B cell (primary cell): ENCODE measurements around the gene SATL1. TPM values are rescaled to one million over a fixed set of nuclear protein-coding genes. Genes with fewer than 3 reads are reported as not detected.

Source experiments
- ATAC-seq: fragments of 200-7000 bp; cut with Tn5 transposase; one replicate; pipeline ENCODE4 v1.10.0; 2021; ENCODE audit warnings: low read depth, mild to moderate bottlenecking, moderate number of reproducible peaks, moderate library complexity
- CTCF ChIA-PET: fragments of 350-600 bp; sonication (Branson Sonifier 250); formaldehyde crosslinking; loops from one replicate; lab custom pipeline; 2021; ENCODE audit warnings: antibody characterized with exemption, inconsistent platforms; lab: Charles Lee
- POLR2A ChIA-PET: fragments of 350-600 bp; sonication (Branson Sonifier 250); formaldehyde crosslinking; loops from one replicate; lab custom pipeline; 2021; ENCODE audit warnings: antibody characterized with exemption; lab: Charles Lee
- DNase-seq: peaks from one replicate; pipeline ENCODE4 v3.0.0; 2013
- H2AFZ ChIP-seq: 2 replicates; pipeline ENCODE4 v1.6.1; 2012; ENCODE audit warnings: mild to moderate bottlenecking, low read depth, low read length; ENCODE audit not compliant: insufficient read depth, poor library complexity, severe bottlenecking
- H3K27ac ChIP-seq, 2 donors: 1 replicate in 1 of 2; 2 replicates in 1 of 2; pipeline ENCODE4 v1.5.1; 2012 to 2013; ENCODE audit warnings: low read length in 2 of 2, mild to moderate bottlenecking in 2 of 2, moderate library complexity in 1 of 2
- H3K27me3 ChIP-seq, 4 experiments: fragments of 200-600 bp in 1 of 4; sonication (generic) in 1 of 4; replicated peaks in 1 of 4; 1 replicate in 2 of 4; 2 replicates in 2 of 4; pipeline versions ENCODE4 v1.6.1 to v1.7.0; 2013 to 2016; ENCODE audit warnings: low read length in 3 of 4, mild to moderate bottlenecking in 2 of 4, mixed read lengths in 1 of 4, moderate library complexity in 1 of 4; ENCODE audit not compliant: insufficient read depth in 4 of 4, control insufficient read depth in 3 of 4; ENCODE audit errors: control extremely low read depth in 1 of 4
- H3K36me3 ChIP-seq, 2 experiments: replicated peaks in 1 of 2; 1 replicate in 1 of 2; 2 replicates in 1 of 2; pipeline versions ENCODE4 v1.6.1 to v1.7.1; 2013; ENCODE audit warnings: low read length in 1 of 2; ENCODE audit not compliant: insufficient read depth in 2 of 2, control insufficient read depth in 1 of 2; ENCODE audit errors: control extremely low read depth in 1 of 2, extremely low read depth in 1 of 2
- H3K4me1 ChIP-seq, 2 donors: fragments of 200-600 bp in 1 of 2; sonication (generic) in 1 of 2; 1 replicate in 1 of 2; 2 replicates in 1 of 2; pipeline versions ENCODE4 v1.5.1 to v1.6.1; 2013 to 2017; ENCODE audit warnings: low read length in 2 of 2; ENCODE audit not compliant: control insufficient read depth in 2 of 2, insufficient read depth in 2 of 2
- H3K4me2 ChIP-seq: replicated peaks from 2 replicates; pipeline ENCODE3; 2012; ENCODE audit warnings: mild to moderate bottlenecking, low read depth, low read length; ENCODE audit not compliant: poor library complexity, severe bottlenecking
- H3K4me3 ChIP-seq, 5 experiments: fragments of 200-600 bp in 1 of 5; sonication (generic) in 1 of 5; 1 replicate in 3 of 5; 2 replicates in 2 of 5; pipeline versions ENCODE4 v1.5.1 to v1.7.0; 2011 to 2016; ENCODE audit warnings: low read length in 4 of 5, mild to moderate bottlenecking in 4 of 5, low read depth in 2 of 5, control low read depth in 1 of 5, moderate library complexity in 1 of 5; ENCODE audit not compliant: insufficient read depth in 1 of 5; ENCODE audit errors: control extremely low read depth in 1 of 5, extremely low read depth in 1 of 5
- H3K79me2 ChIP-seq: fragments of 200-600 bp; sonication (generic); one replicate; pipeline ENCODE4 v1.6.0; 2016; ENCODE audit warnings: low read length; ENCODE audit not compliant: control insufficient read depth, insufficient read depth
- H3K9ac ChIP-seq: fragments of 200-600 bp; sonication (generic); 2 replicates; pipeline ENCODE4 v1.6.1; 2017; ENCODE audit warnings: mild to moderate bottlenecking, low read length, moderate library complexity
- H3K9me3 ChIP-seq, 3 donors: one replicate each; pipeline versions ENCODE4 v1.6.1 to v1.7.1; 2013; ENCODE audit warnings: low read length in 2 of 3; ENCODE audit not compliant: control insufficient read depth in 2 of 3, insufficient read depth in 1 of 3; ENCODE audit errors: control extremely low read depth in 1 of 3
- H4K20me1 ChIP-seq: 2 replicates; pipeline ENCODE4 v1.6.0; 2012; ENCODE audit warnings: mild to moderate bottlenecking, low read length; ENCODE audit not compliant: insufficient read depth, control insufficient read depth, poor library complexity, severe bottlenecking
- H3K27ac Mint-ChIP-seq: one replicate; pipeline ENCODE4 v1.8.0; 2021; ENCODE audit warnings: mixed read lengths
- H3K27me3 Mint-ChIP-seq: one replicate; pipeline ENCODE4 v1.8.0; 2021; ENCODE audit warnings: mixed read lengths
- H3K4me1 Mint-ChIP-seq: one replicate; pipeline ENCODE4 v1.8.0; 2021; ENCODE audit warnings: mixed read lengths
- H3K4me3 Mint-ChIP-seq: one replicate; pipeline ENCODE4 v1.8.0; 2021; ENCODE audit warnings: mixed read lengths
- H3K9me3 Mint-ChIP-seq: one replicate; pipeline ENCODE4 v1.8.0; 2022; ENCODE audit warnings: mixed read lengths; ENCODE audit not compliant: insufficient read depth
- EZH2 ChIP-seq: IDR thresholded peaks from 2 replicates; pipeline ENCODE4 v1.6.1; 2012; ENCODE audit warnings: borderline replicate concordance, low read depth, mild to moderate bottlenecking, moderate library complexity, low read length; ENCODE audit not compliant: insufficient read depth, poor library complexity, severe bottlenecking
- WGBS: methylation state at CpG from one replicate; pipeline ENCODE4 v1.1.5; 2013; ENCODE audit warnings: missing lambda C conversion rate; ENCODE audit not compliant: insufficient coverage; 5-methylcytosine and 5-hydroxymethylcytosine counted together
- intact Hi-C: fragments of 100-400 bp; cut with micrococcal nuclease; formaldehyde crosslinking; loops from one replicate; pipeline ENCODE4 v1.10.0; 2022
- polyA plus RNA-seq: library from polyadenylated mRNA; depleted of rRNA; stranded (reverse); fragments of >200 nt; gene quantifications from 2 replicates; pipeline ENCODE4 v1.2.3, GENCODE V29; 2012
- total RNA-seq, 2 donors: library from RNA; stranded (reverse); fragments of 120-200 nt in 1 of 2; gene quantifications; 1 replicate in 1 of 2; 2 replicates in 1 of 2; pipeline versions ENCODE4 v1.2.3 to v1.2.4, GENCODE V29; 2013 to 2022
- TF ChIP-seq, protein P1 (sequence below): fragments of 200-600 bp; IDR thresholded peaks from one replicate; pipeline ENCODE4 v1.8.0; 2022; ENCODE audit warnings: antibody characterized with exemption, mild to moderate bottlenecking

Gene SATL1
- total and polyA plus RNA-seq, 2 donors (not counting 1 experiment from before 2014, with no cell fraction given): 0.04 TPM; not detected in 1

DNA sequence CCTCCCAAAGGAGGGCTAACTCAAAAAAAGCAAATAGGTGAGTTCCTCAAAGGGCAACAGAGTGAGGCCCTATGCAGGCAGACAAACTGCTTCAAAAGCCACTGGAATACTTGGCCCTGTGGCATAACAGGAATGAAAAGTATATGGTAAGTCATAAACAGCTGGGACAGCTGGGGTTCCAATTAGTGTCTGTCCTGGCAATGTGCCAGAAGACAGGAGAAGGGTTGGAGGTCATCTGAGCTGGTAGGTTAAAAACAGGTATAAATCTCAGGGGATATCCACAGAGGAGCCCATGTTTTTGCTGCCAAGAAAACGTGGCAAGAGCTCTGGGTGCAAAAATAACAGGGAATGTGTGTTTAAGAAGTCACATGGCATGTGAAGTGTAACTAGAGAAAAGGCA, 128.3 kb downstream of the SATL1 start:
- intact Hi-C loops: no loop called here
- WGBS: no CpG with 5 or more reads among the region's 1 CpG
- no peaks in the 10 kb centered on the region for H3K9me3 Mint-ChIP-seq

DNA sequence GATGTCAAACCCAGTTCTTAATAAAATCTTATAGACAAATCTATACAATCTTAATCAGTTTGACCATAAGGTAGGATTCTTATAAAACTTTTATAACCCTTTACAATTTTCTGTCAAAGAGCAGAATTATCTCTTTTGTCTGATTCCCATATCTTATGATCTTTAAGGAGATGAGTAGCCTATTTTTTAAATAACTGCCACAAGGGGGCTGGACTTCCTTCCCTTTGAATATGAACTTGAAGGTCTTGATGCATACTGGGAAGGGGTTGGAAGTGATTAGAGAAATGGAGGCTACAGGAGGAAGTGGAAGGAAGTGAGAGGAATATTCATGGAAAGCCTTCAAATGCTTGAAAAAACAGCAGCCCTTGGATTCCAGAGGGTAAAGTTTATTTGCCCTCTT, 128.8 kb downstream of the SATL1 start:
- Histone ChIP-seq H3K27ac (no peak overlapping the region), H3K9me3 (no peaks in the 10 kb centered on the region), H3K79me2 (no peaks in the 10 kb centered on the region), H4K20me1 (no peaks in the 10 kb centered on the region), H3K4me2 (no peak overlapping the region), H2AFZ (no peak overlapping the region), H3K36me3 (no peaks in the 10 kb centered on the region), H3K4me1 (no peaks in the 10 kb centered on the region), H3K4me3 (no peak overlapping the region), H3K27me3 (no peaks in the 10 kb centered on the region), H3K9ac (no peak overlapping the region)
- ChIA-PET CTCF (no interaction called here), POLR2A (no interaction called here)
- Mint-ChIP-seq H3K27me3 (no peaks in the 10 kb centered on the region), H3K4me3 (no peak overlapping the region), H3K27ac (no peak overlapping the region), H3K4me1 (no peaks in the 10 kb centered on the region), H3K9me3 (no peaks in the 10 kb centered on the region)
- TF ChIP-seq, protein P1, sequence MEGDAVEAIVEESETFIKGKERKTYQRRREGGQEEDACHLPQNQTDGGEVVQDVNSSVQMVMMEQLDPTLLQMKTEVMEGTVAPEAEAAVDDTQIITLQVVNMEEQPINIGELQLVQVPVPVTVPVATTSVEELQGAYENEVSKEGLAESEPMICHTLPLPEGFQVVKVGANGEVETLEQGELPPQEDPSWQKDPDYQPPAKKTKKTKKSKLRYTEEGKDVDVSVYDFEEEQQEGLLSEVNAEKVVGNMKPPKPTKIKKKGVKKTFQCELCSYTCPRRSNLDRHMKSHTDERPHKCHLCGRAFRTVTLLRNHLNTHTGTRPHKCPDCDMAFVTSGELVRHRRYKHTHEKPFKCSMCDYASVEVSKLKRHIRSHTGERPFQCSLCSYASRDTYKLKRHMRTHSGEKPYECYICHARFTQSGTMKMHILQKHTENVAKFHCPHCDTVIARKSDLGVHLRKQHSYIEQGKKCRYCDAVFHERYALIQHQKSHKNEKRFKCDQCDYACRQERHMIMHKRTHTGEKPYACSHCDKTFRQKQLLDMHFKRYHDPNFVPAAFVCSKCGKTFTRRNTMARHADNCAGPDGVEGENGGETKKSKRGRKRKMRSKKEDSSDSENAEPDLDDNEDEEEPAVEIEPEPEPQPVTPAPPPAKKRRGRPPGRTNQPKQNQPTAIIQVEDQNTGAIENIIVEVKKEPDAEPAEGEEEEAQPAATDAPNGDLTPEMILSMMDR: no peak
- TF ChIP-seq EZH2: no peak
- intact Hi-C loops: no loop called here
- ATAC-seq: no peak
- DNase-seq: no peak

More for the DNA sequence above, 128.3 kb downstream of the SATL1 start:
- no peak overlapping the region for H3K4me2 ChIP-seq
- ChIA-PET CTCF (no interaction called here), POLR2A (no interaction called here)
- no peak overlapping the region for H3K27ac Mint-ChIP-seq
- H3K27me3 ChIP-seq: no peaks in the 10 kb centered on the region
- H3K9ac ChIP-seq: no peak overlapping the region
- no peaks in the 10 kb centered on the region for H3K79me2 ChIP-seq
- H3K9me3 ChIP-seq: no peaks in the 10 kb centered on the region
- ATAC-seq: no peak
- no peaks in the 10 kb centered on the region for H3K36me3 ChIP-seq
- H3K27me3 Mint-ChIP-seq: no peaks in the 10 kb centered on the region
- H4K20me1 ChIP-seq: no peaks in the 10 kb centered on the region
- TF ChIP-seq EZH2: no peak
- TF ChIP-seq, protein P1: no peak
- no peak overlapping the region for H3K27ac ChIP-seq
- DNase-seq: no peak
- H3K4me1 Mint-ChIP-seq: no peaks in the 10 kb centered on the region
- no peak overlapping the region for H3K4me3 Mint-ChIP-seq
- no peaks in the 10 kb centered on the region for H3K4me1 ChIP-seq
- H2AFZ ChIP-seq: no peak overlapping the region
- no peak overlapping the region for H3K4me3 ChIP-seq
